ENCODE data around the gene WIPF3. TPM values are rescaled to one million over a fixed set of nuclear protein-coding genes. Genes with fewer than 3 reads are reported as not detected.

WIPF3 gene
- total RNA-seq, 1 experiment from 2014 or later: 0.07 TPM

- no peak for DNase-seq (ENCODE audit: extremely low read depth, low read depth)
These were observed 92.0 kb downstream of the WIPF3 start for GRCh38 chr7:29898301-29898700.

GRCh38 chr7:29900745-29901144 is 94.4 kb downstream of the WIPF3 start:
- no peak for DNase-seq (ENCODE audit: extremely low read depth, low read depth)

GRCh38 chr7:29906200-29907022 is 100.1 kb downstream of the WIPF3 start:
- DNase-seq (ENCODE audit: extremely low read depth, low read depth): no peak

- DNase-seq (ENCODE audit: extremely low read depth, low read depth): no peak
These were observed 107.9 kb downstream of the WIPF3 start for GRCh38 chr7:29914180-29914579.

GRCh38 chr7:29915481-29916215 is 109.3 kb downstream of the WIPF3 start:
- no peak for DNase-seq (ENCODE audit: extremely low read depth, low read depth)

GRCh38 chr7:29917641-29918040 is 111.3 kb downstream of the WIPF3 start:
- no peak for DNase-seq (ENCODE audit: extremely low read depth, low read depth)

GRCh38 chr7:29918850-29919249 is 112.5 kb downstream of the WIPF3 start:
- DNase-seq (ENCODE audit: extremely low read depth, low read depth): no peak

- DNase-seq (ENCODE audit: extremely low read depth, low read depth): no peak
These were observed 113.5 kb downstream of the WIPF3 start for GRCh38 chr7:29919790-29920189.

GRCh38 chr7:29920491-29920890 is 114.2 kb downstream of the WIPF3 start:
- no peak for DNase-seq (ENCODE audit: extremely low read depth, low read depth)

- peak; percentile 57 for DNase-seq (ENCODE audit: extremely low read depth, low read depth)
These were observed 115.2 kb downstream of the WIPF3 start for GRCh38 chr7:29921404-29922010.

- no peak for DNase-seq (ENCODE audit: extremely low read depth, low read depth)
These were observed 116.8 kb downstream of the WIPF3 start for GRCh38 chr7:29922921-29923700.

- no peak for DNase-seq (ENCODE audit: extremely low read depth, low read depth)
These were observed 117.7 kb downstream of the WIPF3 start for GRCh38 chr7:29924006-29924405.

- DNase-seq (ENCODE audit: extremely low read depth, low read depth): no peak
These were observed 118.4 kb downstream of the WIPF3 start for GRCh38 chr7:29924684-29925083.

GRCh38 chr7:29926216-29926615 is 119.9 kb downstream of the WIPF3 start:
- no peak for DNase-seq (ENCODE audit: extremely low read depth, low read depth)

GRCh38 chr7:29926741-29927140 is 120.4 kb downstream of the WIPF3 start:
- DNase-seq (ENCODE audit: extremely low read depth, low read depth): no peak

- DNase-seq (ENCODE audit: extremely low read depth, low read depth): no peak
These were observed 122.9 kb downstream of the WIPF3 start for GRCh38 chr7:29929018-29929807.

GRCh38 chr7:29935111-29935510 is 128.8 kb downstream of the WIPF3 start:
- DNase-seq (ENCODE audit: extremely low read depth, low read depth): no peak

- no peak for DNase-seq (ENCODE audit: extremely low read depth, low read depth)
These were observed 130.8 kb downstream of the WIPF3 start for GRCh38 chr7:29937132-29937531.

GRCh38 chr7:29940199-29940598 is 133.9 kb downstream of the WIPF3 start:
- no peak for DNase-seq (ENCODE audit: extremely low read depth, low read depth)

GRCh38 chr7:29945259-29945809 is 139.0 kb downstream of the WIPF3 start:
- no peak for DNase-seq (ENCODE audit: extremely low read depth, low read depth)
